Activated CD8-positive, alpha-beta memory T cell treated with anti-CD3 and anti-CD28 coated beads for 1 hour (primary cell): ENCODE measurements around the gene ATP2B1.

ENCODE experiments used
- DNase-seq, 2 donors: peaks; one replicate each; pipeline ENCODE4 v3.0.0-alpha.2; 2020; ENCODE audit warnings: low read depth in 1 of 2; ENCODE audit errors: extremely low read depth in 1 of 2

ATP2B1 gene

DNA sequence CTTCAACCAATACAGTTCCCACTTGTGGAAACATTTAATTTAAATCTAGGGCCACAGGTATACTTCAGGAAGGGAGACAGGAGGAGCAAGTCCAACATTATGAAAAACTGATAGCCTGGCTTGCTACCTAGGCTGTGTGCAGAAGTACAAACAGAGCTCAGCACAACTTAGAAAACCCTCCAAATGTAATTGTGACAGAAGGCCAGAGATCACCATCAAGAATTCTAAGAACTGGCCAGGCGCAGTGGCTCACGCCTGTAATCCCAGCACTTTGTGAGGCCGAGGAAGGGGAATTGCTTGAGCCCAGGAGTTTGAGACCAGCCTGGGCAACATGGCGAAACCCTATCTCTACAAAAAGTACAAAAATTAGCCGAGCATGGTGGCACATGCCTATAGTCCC, 14.1 kb downstream of the ATP2B1 start:
- DNase-seq = no peak

DNA sequence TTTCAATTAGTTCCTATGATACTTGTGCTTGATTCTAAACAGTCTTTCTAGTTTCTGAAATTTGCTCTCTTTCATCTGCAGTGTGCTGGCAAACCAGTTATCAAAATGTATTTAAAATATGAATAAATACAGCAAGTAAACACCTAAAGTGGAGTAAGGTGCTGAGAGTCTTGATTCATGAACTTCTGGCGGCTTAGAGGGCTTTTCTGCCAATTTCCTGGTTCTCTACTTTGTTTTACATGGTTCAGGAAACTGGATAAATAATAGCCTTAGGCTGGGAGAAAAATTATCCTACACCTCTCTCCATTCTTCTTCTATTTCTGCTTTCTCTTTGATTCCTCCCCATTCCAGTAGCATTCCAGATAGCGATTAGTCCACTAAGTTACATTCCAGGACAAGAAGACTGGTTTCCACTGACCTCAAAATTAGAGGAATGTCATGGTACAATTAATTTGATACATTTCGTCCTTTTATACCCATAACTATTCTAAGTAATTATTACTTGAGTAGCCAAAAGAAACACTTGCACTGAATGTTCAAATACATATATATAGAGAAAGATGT, 14.9 kb downstream of the ATP2B1 start:
- no peak for DNase-seq

DNA sequence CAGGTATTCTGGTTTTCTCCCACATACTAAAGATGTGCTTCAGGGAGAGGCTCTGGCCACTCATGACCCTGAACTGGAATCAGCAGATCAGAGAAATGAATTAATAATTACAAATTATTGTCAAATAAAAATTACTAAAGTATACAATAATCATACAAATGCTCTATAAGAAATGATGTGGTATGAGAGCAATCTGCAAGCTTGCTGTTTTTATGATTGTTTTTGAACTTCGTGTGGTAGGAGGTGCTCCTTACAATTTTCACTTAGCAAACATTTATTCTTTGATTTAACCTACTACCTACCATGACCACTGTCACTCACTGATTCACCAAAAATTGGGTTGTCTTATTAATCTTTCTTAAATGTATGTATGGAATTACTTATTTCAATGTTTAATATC, 16.2 kb downstream of the ATP2B1 start:
- no peak for DNase-seq

DNA sequence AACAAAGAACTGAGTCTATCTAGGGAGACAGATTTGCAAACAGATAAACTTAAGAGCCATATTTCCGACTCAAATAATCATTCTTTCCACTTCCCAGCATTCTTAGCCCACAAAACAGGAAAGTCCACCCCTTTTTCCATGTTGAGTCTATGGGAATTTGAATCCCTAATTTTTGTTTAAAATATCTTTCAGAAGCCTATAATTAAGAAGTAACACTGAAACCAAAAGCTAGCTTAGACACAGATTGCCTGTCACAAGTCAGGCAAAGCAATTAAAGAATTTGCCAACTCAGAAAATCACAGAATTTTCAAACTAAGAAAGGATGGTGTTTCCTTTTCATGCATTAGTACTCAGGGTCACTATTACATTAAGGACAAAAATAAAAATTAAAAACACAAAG, 17.0 kb downstream of the ATP2B1 start:
- no peak for DNase-seq

DNA sequence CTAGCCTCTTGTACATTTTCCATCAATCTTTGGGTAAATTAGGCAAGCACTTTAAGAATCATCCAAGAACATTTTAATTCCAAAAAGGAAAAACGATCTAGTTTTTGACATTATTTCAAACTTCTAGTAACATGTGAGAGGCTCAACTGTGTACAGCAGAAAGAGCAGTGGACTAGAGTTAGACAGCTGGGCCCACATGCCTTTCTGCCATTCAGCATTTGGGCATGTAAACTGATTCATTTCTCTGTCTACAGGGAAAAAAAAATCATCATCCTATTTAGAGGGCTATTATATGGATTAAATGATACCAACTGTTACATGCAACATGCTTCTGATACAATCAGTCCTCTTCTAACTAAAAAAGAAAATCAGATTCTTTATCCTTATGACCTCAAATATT, 17.7 kb downstream of the ATP2B1 start:
- no peak for DNase-seq

DNA sequence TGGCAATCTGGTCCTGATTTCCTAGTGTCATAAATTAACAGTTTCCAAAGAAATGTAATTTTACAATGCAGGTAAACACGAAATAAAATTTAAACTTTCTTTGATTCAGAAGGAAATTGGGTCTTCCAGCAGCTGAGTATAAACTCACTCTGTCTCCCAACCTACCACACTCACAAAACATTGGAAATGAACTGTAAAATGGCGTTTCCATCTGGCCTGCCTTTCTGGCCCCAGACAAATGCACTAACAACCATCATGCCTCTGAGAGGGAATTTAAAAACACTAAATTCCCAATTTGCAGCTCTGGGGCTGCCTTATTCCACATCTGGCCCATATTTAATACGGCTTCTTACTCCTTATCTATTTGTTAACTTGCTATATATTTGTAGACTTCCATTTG, 19.3 kb downstream of the ATP2B1 start:
- DNase-seq = no peak

DNA sequence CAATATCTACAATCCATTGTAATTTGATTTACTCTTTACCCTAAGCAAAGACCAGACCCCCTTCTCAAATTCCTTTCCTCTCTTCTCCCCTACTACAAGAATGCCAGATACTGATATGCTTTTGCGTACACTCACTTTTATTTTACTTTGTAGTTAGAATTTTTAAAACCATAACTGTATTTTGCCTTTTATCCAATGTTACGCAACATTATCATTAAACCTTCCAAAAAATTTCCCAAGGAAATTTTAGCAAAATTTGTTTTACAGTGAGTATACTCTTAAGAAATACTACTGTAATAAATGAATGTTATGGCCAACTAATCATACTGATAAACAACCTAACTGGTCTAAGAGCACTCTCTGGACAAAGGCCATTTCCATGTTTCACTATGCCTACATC, 22.3 kb downstream of the ATP2B1 start:
- DNase-seq = no peak

DNA sequence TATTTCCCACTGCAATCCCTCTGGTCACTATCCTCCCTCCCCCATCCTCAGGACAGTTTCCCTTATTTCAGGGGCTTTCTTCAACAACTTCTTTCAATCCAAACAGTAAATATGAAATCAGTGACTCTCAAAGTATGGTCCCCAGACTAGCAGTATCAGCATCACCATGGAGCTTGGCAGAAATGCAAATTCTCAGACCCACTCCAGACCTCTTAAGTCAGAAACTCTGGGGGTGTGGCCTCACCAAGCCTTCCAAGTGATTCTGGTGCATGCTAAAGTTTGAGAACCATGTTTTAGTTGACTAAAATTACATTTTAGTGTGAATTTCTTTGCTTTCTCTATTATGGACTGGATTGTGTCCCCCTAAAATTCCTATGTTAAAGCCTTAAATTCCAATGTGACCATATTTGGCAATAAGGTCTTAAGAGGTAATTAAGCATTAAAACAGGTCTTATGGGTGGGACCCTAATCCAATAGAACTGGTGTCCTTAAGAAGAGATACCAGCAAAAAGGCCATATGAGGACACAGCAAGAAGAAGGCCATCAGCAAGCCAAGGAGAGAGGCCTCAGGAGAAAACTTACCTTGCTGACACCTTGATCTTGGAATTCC, 23.2 kb downstream of the ATP2B1 start:
- no peak for DNase-seq

DNA sequence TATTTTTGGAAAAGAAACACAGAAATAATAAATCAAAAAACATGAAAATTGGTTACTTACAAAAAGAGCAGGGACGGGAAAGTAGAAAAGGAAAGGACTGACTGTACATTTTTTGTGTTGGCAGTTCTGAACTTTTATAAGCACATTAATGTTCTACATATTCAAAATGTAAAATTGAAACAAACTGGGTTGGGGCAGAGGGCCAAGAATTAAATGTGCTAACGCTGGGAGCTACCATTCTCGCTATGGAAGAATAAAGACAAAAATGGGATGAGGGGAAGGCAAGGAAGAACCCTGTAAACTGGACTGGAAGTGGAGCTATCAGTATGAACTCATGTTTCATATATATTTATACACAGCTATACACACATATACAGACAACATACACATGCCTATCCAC, 24.5 kb downstream of the ATP2B1 start:
- DNase-seq = no peak

DNA sequence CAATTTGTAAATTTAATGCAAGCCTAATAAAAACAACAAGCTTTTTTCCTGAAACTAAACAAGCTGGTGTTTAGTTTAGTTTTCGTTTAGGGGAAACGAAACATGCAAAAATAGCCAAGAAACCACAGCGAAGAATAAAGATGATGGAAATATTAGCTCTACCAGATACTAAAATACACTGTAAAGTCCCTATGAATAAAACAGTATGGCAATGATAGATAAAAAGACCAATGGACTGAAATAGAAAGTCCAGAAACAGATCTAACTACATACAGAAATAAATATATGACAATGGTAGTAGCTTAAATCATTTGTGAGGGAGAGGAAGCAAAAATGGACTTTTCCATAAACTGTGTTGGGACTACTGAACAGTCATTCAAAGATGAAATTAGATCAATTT, 26.4 kb downstream of the ATP2B1 start:
- DNase-seq = no peak

DNA sequence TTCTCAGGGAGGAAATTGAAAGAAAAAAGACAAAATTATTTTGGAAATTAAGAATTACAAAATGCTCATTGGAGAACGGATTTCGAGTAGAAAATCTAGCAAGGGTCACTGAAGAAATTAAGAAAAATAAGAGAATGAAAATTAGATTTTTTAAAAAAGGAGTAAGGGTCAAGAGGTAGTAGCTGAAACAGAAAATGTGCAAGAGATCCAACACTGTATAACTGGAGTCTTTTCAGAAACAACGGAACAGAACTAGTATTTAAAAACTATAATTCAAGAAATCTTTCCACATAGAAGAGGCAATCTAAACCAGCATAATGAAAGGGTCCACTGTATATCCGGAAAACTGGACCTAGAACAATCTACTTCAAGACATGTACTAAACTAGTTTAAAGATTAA, 28.2 kb downstream of the ATP2B1 start:
- no peak for DNase-seq

DNA sequence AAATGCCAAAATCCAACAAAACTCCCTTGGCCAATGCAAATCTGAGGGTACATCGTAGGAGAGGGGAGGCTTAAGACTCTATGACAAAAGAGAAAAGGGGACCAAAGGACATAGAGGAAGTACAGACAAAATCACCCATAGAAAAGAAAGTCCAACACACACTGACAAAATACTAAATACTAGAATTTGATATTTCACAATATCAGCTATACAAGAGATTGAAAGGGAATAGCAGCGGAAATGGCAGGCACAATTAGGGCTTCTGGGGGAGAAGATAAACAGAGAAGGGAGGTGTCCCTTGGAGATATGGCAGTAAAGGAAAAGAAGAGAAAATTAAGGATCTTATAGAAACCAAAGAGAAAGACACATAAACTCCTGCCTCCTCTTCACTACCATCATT, 29.0 kb downstream of the ATP2B1 start:
- DNase-seq = no peak

DNA sequence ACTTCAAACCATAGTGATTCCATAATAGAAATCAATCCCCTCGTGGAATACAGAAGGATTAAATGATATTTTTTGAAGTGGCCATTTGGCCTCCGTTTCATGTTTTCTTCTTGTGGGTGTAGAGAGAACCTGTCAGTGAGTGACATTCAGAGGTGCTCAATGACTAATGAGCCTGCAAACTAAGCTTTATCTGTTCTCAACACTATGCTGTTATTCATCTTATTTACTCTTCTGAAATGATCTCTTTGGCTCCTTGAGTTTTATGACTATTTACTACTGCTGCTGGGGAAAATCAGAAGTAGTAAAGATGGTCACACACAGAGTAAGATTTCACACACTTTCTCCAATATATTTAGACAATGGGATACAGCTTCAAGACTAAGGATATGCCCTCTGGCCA, 30.4 kb downstream of the ATP2B1 start:
- DNase-seq = no peak

DNA sequence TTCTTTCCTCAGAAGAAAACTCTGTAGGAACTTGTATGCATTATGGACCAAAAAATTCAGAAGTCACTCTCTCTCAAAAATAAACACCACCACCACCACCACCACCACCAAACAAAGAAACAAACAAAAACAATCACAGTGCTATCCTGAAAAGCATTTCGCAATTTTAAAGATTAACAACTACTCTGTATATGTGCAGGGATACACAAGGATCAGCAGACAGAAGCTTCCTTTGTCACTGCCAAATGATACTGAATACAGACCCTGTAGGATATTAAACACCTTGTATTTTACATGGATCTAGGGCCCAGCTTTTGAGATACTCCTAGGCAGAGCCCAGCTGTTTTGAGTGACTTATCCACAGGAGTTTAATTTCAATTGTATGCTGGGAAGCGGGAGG, 31.7 kb downstream of the ATP2B1 start:
- no peak for DNase-seq

DNA sequence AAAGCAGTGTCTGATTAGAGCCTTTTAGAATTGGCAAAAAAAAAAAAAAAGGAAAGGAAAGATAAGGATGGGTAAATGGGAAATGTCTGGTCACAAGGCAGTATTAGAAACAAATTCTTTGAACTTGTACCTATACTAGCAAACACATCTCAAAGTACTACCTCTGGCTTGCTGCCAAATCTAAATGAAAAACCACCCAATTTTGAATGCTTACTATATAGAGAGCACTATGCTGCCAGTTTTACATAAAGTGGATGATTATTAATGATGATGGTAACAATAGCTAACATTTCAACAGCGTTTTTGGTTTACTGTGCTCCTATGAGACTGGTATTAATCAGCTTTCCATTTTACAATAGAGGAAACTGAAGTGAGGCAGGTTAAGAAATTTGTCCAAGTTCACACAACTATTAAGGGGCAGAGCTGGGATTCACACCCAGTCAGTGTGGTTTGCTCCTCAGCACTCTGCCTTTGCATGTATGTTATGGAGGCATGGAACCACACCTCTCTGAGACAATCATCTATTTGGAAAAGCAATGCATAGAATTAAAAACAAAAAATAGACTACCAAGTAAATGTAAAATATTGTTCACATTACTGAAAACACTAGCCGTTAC, 34.2 kb downstream of the ATP2B1 start:
- DNase-seq = no peak

DNA sequence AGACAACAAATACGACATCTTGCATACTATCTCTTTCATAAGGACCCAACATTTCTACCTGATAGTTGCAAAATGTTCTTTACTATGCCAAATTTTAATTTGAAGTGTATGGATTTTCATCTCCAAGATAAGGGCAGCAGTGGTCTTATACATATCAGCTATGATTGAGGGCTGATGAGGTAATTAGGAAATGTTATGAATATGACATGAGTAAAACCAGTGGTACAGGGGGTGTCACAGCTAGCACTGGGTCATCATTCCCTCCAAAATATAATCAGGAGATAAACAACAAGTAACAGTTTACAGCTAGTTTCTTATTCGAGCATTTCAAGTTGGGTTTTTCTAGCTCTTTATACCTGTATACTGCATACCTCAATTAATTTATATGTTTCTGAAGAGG, 35.0 kb downstream of the ATP2B1 start:
- DNase-seq = no peak

DNA sequence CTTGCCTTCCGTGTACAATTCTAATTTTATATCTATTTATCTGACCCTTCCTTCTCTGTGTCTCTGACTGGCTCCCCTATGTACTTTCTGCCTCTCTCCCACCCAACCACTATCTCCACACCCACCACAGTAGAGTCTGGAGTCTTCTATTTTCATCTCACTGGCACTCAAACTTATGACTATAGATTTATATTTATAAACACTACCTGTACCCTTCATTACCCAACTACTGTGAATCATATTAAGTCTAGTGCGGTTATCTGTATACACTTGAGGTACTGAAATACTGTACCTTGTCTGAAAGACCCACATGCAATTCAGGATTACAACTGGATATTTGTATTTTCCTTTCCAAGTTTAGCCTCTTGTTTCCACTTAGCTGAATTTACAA, 36.1 kb downstream of the ATP2B1 start:
- no peak for DNase-seq

DNA sequence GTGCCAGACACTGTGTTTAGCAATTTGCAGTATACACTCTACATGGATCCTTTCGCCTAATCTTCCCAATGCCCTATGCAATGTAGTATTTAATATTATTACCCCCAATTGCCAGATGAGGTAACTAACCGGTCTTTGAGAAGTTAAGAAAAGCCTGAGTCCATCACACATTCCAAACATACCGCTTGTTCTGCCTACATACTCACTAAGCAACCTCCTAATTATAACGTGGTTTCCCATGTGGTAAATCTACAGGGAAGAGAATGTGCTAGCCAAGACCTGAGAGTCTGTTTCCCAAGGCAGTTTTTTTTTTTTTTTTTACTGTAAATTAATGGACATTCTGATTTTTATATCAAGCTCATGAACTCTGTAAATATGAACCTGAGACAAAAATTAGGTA, 37.2 kb downstream of the ATP2B1 start:
- DNase-seq = no peak

DNA sequence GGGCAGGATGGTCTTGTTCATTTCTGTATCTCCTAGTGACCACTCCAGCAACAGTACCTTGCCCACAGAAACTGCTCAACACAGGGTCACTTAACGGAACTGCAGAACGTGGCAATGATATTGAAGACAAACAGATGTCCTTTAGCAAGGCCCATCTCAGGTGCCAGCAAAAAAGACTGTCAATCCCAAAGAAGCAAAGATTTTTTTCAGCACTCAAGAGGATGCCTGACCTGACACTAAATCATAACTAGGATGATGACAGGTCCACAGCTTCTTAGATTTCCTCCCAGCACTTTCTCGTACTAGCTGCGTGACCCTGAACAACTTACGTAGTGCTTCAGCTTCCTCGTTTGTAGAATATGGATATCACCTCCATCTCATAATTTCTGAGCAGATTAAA, 39.4 kb downstream of the ATP2B1 start:
- DNase-seq = no peak

DNA sequence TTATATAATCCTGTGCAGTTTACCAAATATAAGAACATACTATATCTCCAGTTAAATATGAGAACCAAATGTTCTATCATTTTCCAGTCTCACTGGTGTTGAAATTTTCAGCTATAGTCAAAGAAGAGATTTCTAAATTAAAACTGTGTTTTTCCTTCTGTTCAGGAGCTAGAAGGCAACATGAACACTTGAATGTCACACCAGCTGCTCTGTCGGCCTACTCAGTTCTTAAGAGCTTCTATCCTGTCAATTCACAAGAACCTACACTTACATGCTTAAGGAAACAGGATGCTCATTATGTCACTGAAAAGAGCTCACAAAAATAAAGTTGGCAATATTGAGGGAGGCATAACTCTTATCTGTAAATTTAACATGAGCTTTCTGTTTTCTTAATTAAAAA, 43.1 kb downstream of the ATP2B1 start:
- DNase-seq = no peak

DNA sequence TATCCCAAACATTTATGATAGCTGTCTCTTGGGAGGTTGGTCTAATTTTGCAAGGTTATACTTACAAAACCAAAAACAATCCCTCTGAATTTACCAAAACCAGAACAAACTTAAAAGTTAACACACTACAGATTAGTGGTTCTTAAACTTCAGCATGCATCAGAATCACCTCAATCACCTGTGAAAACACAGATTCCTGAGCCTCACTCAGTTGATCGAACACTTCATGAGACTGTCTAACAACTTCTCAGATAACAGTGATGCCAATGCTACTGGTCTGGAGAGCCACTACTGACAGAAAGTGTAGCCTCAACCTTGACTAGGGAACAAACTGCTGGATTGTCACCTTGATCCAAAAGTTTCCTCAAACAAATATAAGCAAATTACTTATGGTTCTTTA, 44.2 kb downstream of the ATP2B1 start:
- no peak for DNase-seq

DNA sequence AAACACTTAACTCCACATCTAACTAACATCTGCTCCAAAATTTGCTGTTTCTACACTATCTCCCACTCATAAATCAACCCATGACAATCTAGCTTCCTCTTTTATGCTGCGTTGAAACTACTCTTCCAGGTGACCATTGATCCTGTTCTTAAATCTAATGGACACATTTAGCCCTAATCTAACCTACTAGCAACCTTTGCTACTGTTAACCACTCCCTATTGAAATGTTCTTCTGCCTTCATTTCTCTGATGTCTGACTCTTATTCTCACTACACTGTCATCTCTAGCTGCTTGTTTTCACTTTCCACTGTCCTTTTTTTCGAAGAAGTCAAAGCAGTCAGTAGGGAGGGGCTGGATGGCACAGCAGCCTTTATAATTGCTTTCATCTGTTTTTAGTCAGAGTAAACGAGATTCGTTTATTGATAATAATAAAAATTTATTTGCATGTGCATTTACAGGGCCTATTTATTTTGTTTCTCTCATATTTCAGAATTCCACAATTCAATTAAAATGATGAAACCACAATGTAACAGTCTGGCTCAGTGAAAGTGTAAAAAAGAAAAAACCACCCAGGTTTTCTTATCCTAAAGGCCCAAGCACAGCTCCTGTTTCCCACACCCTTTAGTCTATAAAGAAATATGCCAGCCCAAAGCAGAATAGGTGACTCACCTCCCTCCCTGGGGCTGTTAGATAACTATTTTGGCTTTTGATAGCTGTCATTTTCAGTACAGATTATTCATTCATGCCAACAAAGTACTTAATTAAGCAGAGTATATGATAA, 44.9 kb downstream of the ATP2B1 start:
- DNase-seq = no peak
